Trophoblast cell (in vitro differentiated cells and primary cell): ENCODE results near the gene SP7.

ENCODE experiments used
- DNase-seq, 2 donors: peaks; one replicate each; pipeline ENCODE4 v3.0.0-alpha.2; 2016
- H2AFZ ChIP-seq: 2 replicates; pipeline ENCODE4 v1.6.1; 2013; ENCODE audit warnings: low read length, moderate library complexity, mild to moderate bottlenecking; ENCODE audit not compliant: insufficient read depth, poor library complexity
- H2AK5ac ChIP-seq: 2 replicates; pipeline ENCODE4 v1.6.1; 2013; ENCODE audit warnings: mild to moderate bottlenecking, low read length
- H2BK120ac ChIP-seq: 2 replicates; pipeline ENCODE4 v1.6.1; 2013; ENCODE audit warnings: low read length, mild to moderate bottlenecking, moderate library complexity; ENCODE audit not compliant: insufficient read depth, poor library complexity
- H2BK12ac ChIP-seq: 2 replicates; pipeline ENCODE4 v1.6.1; 2013; ENCODE audit warnings: mild to moderate bottlenecking, low read length, moderate library complexity
- H2BK5ac ChIP-seq: 2 replicates; pipeline ENCODE4 v1.6.1; 2013; ENCODE audit warnings: low read length, low read depth, moderate library complexity, mild to moderate bottlenecking; ENCODE audit not compliant: poor library complexity
- H3K14ac ChIP-seq: 2 replicates; pipeline ENCODE4 v1.6.1; 2013; ENCODE audit warnings: mild to moderate bottlenecking, low read length
- H3K18ac ChIP-seq: 2 replicates; pipeline ENCODE4 v1.6.1; 2013; ENCODE audit warnings: mild to moderate bottlenecking, low read length
- H3K23ac ChIP-seq: 2 replicates; pipeline ENCODE4 v1.6.1; 2013; ENCODE audit warnings: low read length
- H3K27ac ChIP-seq: 2 replicates; pipeline ENCODE4 v1.5.1; 2013; ENCODE audit warnings: low read depth, mild to moderate bottlenecking, inconsistent platforms, low read length, moderate library complexity
- H3K27me3 ChIP-seq: 2 replicates; pipeline ENCODE4 v1.6.1; 2013; ENCODE audit warnings: inconsistent platforms, mild to moderate bottlenecking, low read length, moderate library complexity; ENCODE audit not compliant: insufficient read depth
- H3K36me3 ChIP-seq, 2 experiments: 1 replicate in 1 of 2; 2 replicates in 1 of 2; pipeline ENCODE4 v1.6.1; 2013; ENCODE audit warnings: low read length in 2 of 2, mild to moderate bottlenecking in 2 of 2, moderate library complexity in 1 of 2; ENCODE audit not compliant: insufficient read depth in 2 of 2, control insufficient read depth in 1 of 2
- H3K4ac ChIP-seq: 2 replicates; pipeline ENCODE4 v1.6.1; 2013; ENCODE audit warnings: low read depth, mild to moderate bottlenecking, low read length, moderate library complexity
- H3K4me1 ChIP-seq, 2 experiments: 1 replicate in 1 of 2; 2 replicates in 1 of 2; pipeline ENCODE4 v1.6.1; 2013; ENCODE audit warnings: low read length in 2 of 2, mild to moderate bottlenecking in 2 of 2, moderate library complexity in 1 of 2; ENCODE audit not compliant: insufficient read depth in 2 of 2, control insufficient read depth in 1 of 2
- H3K4me2 ChIP-seq: 2 replicates; pipeline ENCODE4 v1.6.1; 2013; ENCODE audit warnings: inconsistent platforms, mild to moderate bottlenecking, low read length, moderate library complexity
- H3K4me3 ChIP-seq: 2 replicates; pipeline ENCODE4 v1.5.1; 2013; ENCODE audit warnings: mild to moderate bottlenecking, low read depth, low read length, inconsistent platforms
- H3K79me1 ChIP-seq: one replicate; pipeline ENCODE4 v1.6.1; 2013; ENCODE audit warnings: low read length
- H3K79me2 ChIP-seq: 2 replicates; pipeline ENCODE4 v1.6.1; 2013; ENCODE audit warnings: low read length, mild to moderate bottlenecking; ENCODE audit not compliant: control insufficient read depth, insufficient read depth, poor library complexity
- H3K9ac ChIP-seq: 2 replicates; pipeline ENCODE4 v1.6.1; 2013; ENCODE audit warnings: mild to moderate bottlenecking, low read length
- H3K9me3 ChIP-seq: 2 replicates; pipeline ENCODE4 v1.6.1; 2013; ENCODE audit warnings: low read depth, mild to moderate bottlenecking, control low read depth, inconsistent platforms, low read length; ENCODE audit not compliant: insufficient read depth
- H4K12ac ChIP-seq: 2 replicates; pipeline ENCODE4 v1.6.1; 2013; ENCODE audit warnings: low read depth, mild to moderate bottlenecking, low read length, moderate library complexity
- H4K8ac ChIP-seq: 2 replicates; pipeline ENCODE4 v1.6.1; 2013; ENCODE audit warnings: low read depth, mild to moderate bottlenecking, low read length, moderate library complexity
- H4K91ac ChIP-seq: one replicate; pipeline ENCODE4 v1.6.1; 2013; ENCODE audit warnings: low read depth, mild to moderate bottlenecking, low read length, moderate library complexity
- WGBS: extraction: QIAGEN DNeasy Blood & Tissue Kit; methylation state at CpG from one replicate; pipeline ENCODE4 v1.1.7; 2013; ENCODE audit warnings: missing lambda C conversion rate; ENCODE audit not compliant: insufficient read length, insufficient coverage; ENCODE audit errors: extremely low coverage; 5-methylcytosine and 5-hydroxymethylcytosine counted together

Gene SP7

GRCh38 chr12:53352331-53353256 is 16.4 kb upstream of the SP7 start:
- Histone ChIP-seq H3K4me2 (no peak overlapping the region), H3K4me1 (no peaks in the 10 kb centered on the region), H3K4me3 (no peak overlapping the region), H2AK5ac (no peak overlapping the region), H3K23ac (no peak overlapping the region), H2BK5ac (no peak overlapping the region), H3K79me1 (no peaks in the 10 kb centered on the region), H3K4ac (no peak overlapping the region), H2BK120ac (no peak overlapping the region), H4K8ac (no peak overlapping the region), H3K18ac (no peak overlapping the region), H3K36me3 (no peaks in the 10 kb centered on the region), H3K27me3 (no peaks in the 10 kb centered on the region), H4K12ac (no peak overlapping the region), H3K79me2 (no peaks in the 10 kb centered on the region), H4K91ac (no peak overlapping the region), H3K27ac (no peak overlapping the region), H3K14ac (no peak overlapping the region), H2BK12ac (no peak overlapping the region), H3K9ac (no peak overlapping the region), H3K9me3 (no peaks in the 10 kb centered on the region), H2AFZ (no peak overlapping the region)
- no CpG with 5 or more reads among the region's 21 CpGs for WGBS
- peak; percentile 94 to 99 for DNase-seq

- Histone ChIP-seq H3K4ac (no peak overlapping the region), H3K18ac (no peak overlapping the region), H3K4me1 (peaks cover 2 to 3% of the 10 kb centered on the region in 2 experiments), H4K12ac (no peak overlapping the region), H3K27me3 (no peaks in the 10 kb centered on the region), H2BK5ac (no peak overlapping the region), H3K23ac (no peak overlapping the region), H2AFZ (no peak overlapping the region), H3K79me1 (peaks cover 6% of the 10 kb centered on the region), H2AK5ac (no peak overlapping the region), H2BK12ac (no peak overlapping the region), H2BK120ac (no peak overlapping the region), H3K36me3 (no peaks in the 10 kb centered on the region), H4K91ac (no peak overlapping the region), H3K9me3 (no peaks in the 10 kb centered on the region), H3K79me2 (peaks cover 2% of the 10 kb centered on the region), H4K8ac (no peak overlapping the region), H3K4me3 (no peak overlapping the region), H3K27ac (no peak overlapping the region), H3K4me2 (no peak overlapping the region), H3K14ac (no peak overlapping the region), H3K9ac (no peak overlapping the region)
- no CpG with 5 or more reads among the region's 4 CpGs for WGBS
- no peak for DNase-seq
Measured at GRCh38 chr12:53347905-53348304, 11.8 kb upstream of the SP7 start.

- Histone ChIP-seq H3K27ac (no peak overlapping the region), H3K27me3 (no peaks in the 10 kb centered on the region), H4K91ac (no peak overlapping the region), H3K79me1 (peaks cover 6% of the 10 kb centered on the region), H3K79me2 (peaks cover 2% of the 10 kb centered on the region), H2AK5ac (no peak overlapping the region), H2AFZ (no peak overlapping the region), H2BK12ac (no peak overlapping the region), H3K23ac (no peak overlapping the region), H2BK120ac (no peak overlapping the region), H3K4ac (no peak overlapping the region), H3K18ac (no peak overlapping the region), H2BK5ac (no peak overlapping the region), H4K8ac (no peak overlapping the region), H3K36me3 (no peaks in the 10 kb centered on the region), H3K14ac (no peak overlapping the region), H4K12ac (no peak overlapping the region), H3K4me1 (peaks cover 2 to 3% of the 10 kb centered on the region in 2 experiments), H3K4me3 (no peak overlapping the region), H3K9me3 (no peaks in the 10 kb centered on the region), H3K9ac (no peak overlapping the region), H3K4me2 (no peak overlapping the region)
- no CpG with 5 or more reads among the region's 1 CpG for WGBS
- DNase-seq: no peak
Measured at GRCh38 chr12:53346491-53346890, 10.3 kb upstream of the SP7 start.

GRCh38 chr12:53345486-53346188 is 9.5 kb upstream of the SP7 start:
- Histone ChIP-seq H3K4me3 (no peak overlapping the region), H3K14ac (no peak overlapping the region), H3K27me3 (no peaks in the 10 kb centered on the region), H3K18ac (no peak overlapping the region), H2BK5ac (no peak overlapping the region), H4K12ac (no peak overlapping the region), H3K4me2 (peak overlapping the region; percentile 95), H4K8ac (no peak overlapping the region), H4K91ac (no peak overlapping the region), H3K9me3 (no peaks in the 10 kb centered on the region), H2AFZ (no peak overlapping the region), H3K27ac (no peak overlapping the region), H2AK5ac (no peak overlapping the region), H3K4me1 (peaks cover 2 to 3% of the 10 kb centered on the region in 2 experiments), H2BK12ac (no peak overlapping the region), H3K79me2 (peaks cover 2% of the 10 kb centered on the region), H2BK120ac (no peak overlapping the region), H3K9ac (no peak overlapping the region), H3K79me1 (peaks cover 6% of the 10 kb centered on the region), H3K36me3 (no peaks in the 10 kb centered on the region), H3K4ac (no peak overlapping the region), H3K23ac (no peak overlapping the region)
- WGBS: no CpG with 5 or more reads among the region's 10 CpGs
- DNase-seq: no peak
